GM19025 (cell line): ENCODE results near the gene ZNF385B.

Experiments
- ATAC-seq: cut with Tn5 transposase; IDR thresholded peaks from one replicate; pipeline ENCODE4 v1.9.1; 2021; ENCODE audit warnings: mild to moderate bottlenecking, low read depth, moderate library complexity; ENCODE audit not compliant: unreplicated experiment

The ZNF385B gene

GRCh38 chr2:179559108-179559806 lies 302.2 kb downstream of the ZNF385B start:
- no peak for ATAC-seq

- no peak for ATAC-seq
These were observed 303.1 kb downstream of the ZNF385B start for GRCh38 chr2:179558010-179558934.

GRCh38 chr2:179556425-179556824 lies 305.0 kb downstream of the ZNF385B start:
- no peak for ATAC-seq

- no peak for ATAC-seq
These were observed 305.6 kb downstream of the ZNF385B start for GRCh38 chr2:179555691-179556283.

- ATAC-seq, result no peak
These were observed 306.6 kb downstream of the ZNF385B start for GRCh38 chr2:179554639-179555386.

GRCh38 chr2:179553382-179553781 lies 308.0 kb downstream of the ZNF385B start:
- ATAC-seq, result no peak

GRCh38 chr2:179551539-179552045 lies 309.8 kb downstream of the ZNF385B start:
- no peak for ATAC-seq

- ATAC-seq, result no peak
These were observed 310.6 kb downstream of the ZNF385B start for GRCh38 chr2:179550849-179551248.

- ATAC-seq, result no peak
These were observed 311.2 kb downstream of the ZNF385B start for GRCh38 chr2:179550214-179550613.

GRCh38 chr2:179546656-179547055 lies 314.8 kb downstream of the ZNF385B start:
- ATAC-seq, result no peak

GRCh38 chr2:179545024-179545423 lies 316.4 kb downstream of the ZNF385B start:
- no peak for ATAC-seq

GRCh38 chr2:179543361-179543901 lies 318.0 kb downstream of the ZNF385B start:
- ATAC-seq, result no peak

GRCh38 chr2:179541586-179541985 lies 319.8 kb downstream of the ZNF385B start:
- ATAC-seq, result no peak

GRCh38 chr2:179539124-179539511 lies 322.3 kb downstream of the ZNF385B start:
- no peak for ATAC-seq

- no peak for ATAC-seq
These were observed 322.8 kb downstream of the ZNF385B start for GRCh38 chr2:179538406-179539123.

GRCh38 chr2:179536185-179536584 lies 325.2 kb downstream of the ZNF385B start:
- no peak for ATAC-seq

- ATAC-seq, result no peak
These were observed 327.5 kb downstream of the ZNF385B start for GRCh38 chr2:179533875-179534274.

- no peak for ATAC-seq
These were observed 328.5 kb downstream of the ZNF385B start for GRCh38 chr2:179532863-179533278.

GRCh38 chr2:179528576-179529069 lies 332.8 kb downstream of the ZNF385B start:
- ATAC-seq, result no peak
